Measurements from ENCODE around the gene SUPT5H.

The SUPT5H gene

GRCh38 chr19:39520541-39521484 is 75.4 kb downstream of the SUPT5H start:
- no peak for DNase-seq (ENCODE audit: low read depth)

- DNase-seq (ENCODE audit: low read depth) = no peak
These were observed 79.1 kb downstream of the SUPT5H start for GRCh38 chr19:39524495-39524894.

GRCh38 chr19:39525205-39525604 is 79.8 kb downstream of the SUPT5H start:
- DNase-seq (ENCODE audit: low read depth) = no peak
